HG02610 (cell line): ENCODE data around the gene SPAG16.

Source experiments
- ATAC-seq: cut with Tn5 transposase; IDR thresholded peaks from one replicate; pipeline ENCODE4 v1.9.1; 2021; ENCODE audit warnings: mild to moderate bottlenecking, moderate library complexity; ENCODE audit not compliant: unreplicated experiment

SPAG16 gene

GRCh38 chr2:214451516-214452275, 1167.4 kb downstream of the SPAG16 start:
- ATAC-seq: no peak
